DMS79 treated with DMSO at 0.1 percent for 48 hours (cell line): ENCODE measurements around the gene GAP43.

Experiments used
- DNase-seq: peaks from one replicate; lab custom pipeline; 2025; lab: John Stamatoyannopoulos, UW

The GAP43 gene

GRCh38 chr3:115627180-115628074 is 4.1 kb downstream of the GAP43 start:
- DNase-seq: no peak

- DNase-seq: no peak
Measured at GRCh38 chr3:115628075-115628412, 4.7 kb downstream of the GAP43 start.

GRCh38 chr3:115630850-115631249 is 7.5 kb downstream of the GAP43 start:
- DNase-seq: no peak

- DNase-seq: no peak
Measured at GRCh38 chr3:115632026-115632425, 8.7 kb downstream of the GAP43 start.

- no peak for DNase-seq
Measured at GRCh38 chr3:115633467-115633866, 10.2 kb downstream of the GAP43 start.

- DNase-seq: no peak
Measured at GRCh38 chr3:115634052-115634451, 10.7 kb downstream of the GAP43 start.

GRCh38 chr3:115635406-115635805 is 12.1 kb downstream of the GAP43 start:
- no peak for DNase-seq

- no peak for DNase-seq
Measured at GRCh38 chr3:115638241-115638640, 14.9 kb downstream of the GAP43 start.

- DNase-seq: no peak
Measured at GRCh38 chr3:115638991-115639390, 15.7 kb downstream of the GAP43 start.

GRCh38 chr3:115644391-115644790 is 21.1 kb downstream of the GAP43 start:
- DNase-seq: no peak

GRCh38 chr3:115646027-115646690 is 22.8 kb downstream of the GAP43 start:
- DNase-seq: no peak

- DNase-seq: no peak
Measured at GRCh38 chr3:115648559-115648958, 25.2 kb downstream of the GAP43 start.

GRCh38 chr3:115651087-115651486 is 27.8 kb downstream of the GAP43 start:
- DNase-seq: no peak

- no peak for DNase-seq
Measured at GRCh38 chr3:115651599-115651998, 28.3 kb downstream of the GAP43 start.

GRCh38 chr3:115652738-115653137 is 29.4 kb downstream of the GAP43 start:
- no peak for DNase-seq

GRCh38 chr3:115655761-115656282 is 32.5 kb downstream of the GAP43 start:
- no peak for DNase-seq

GRCh38 chr3:115657168-115657567 is 33.9 kb downstream of the GAP43 start:
- DNase-seq: no peak

GRCh38 chr3:115658032-115658336 is 34.7 kb downstream of the GAP43 start:
- DNase-seq: peak; percentile 64

- DNase-seq: peak; percentile 88
Measured at GRCh38 chr3:115658337-115659181, 35.2 kb downstream of the GAP43 start.

GRCh38 chr3:115659253-115660220 is 36.2 kb downstream of the GAP43 start:
- peak; percentile 49 for DNase-seq

GRCh38 chr3:115660646-115661337 is 37.5 kb downstream of the GAP43 start:
- peak; percentile 73 for DNase-seq
